VCaP (cell line): ENCODE measurements around the gene TGFBI.

Source experiments
- H3K27ac ChIP-seq: fragments of 450-650 bp; 2 replicates; pipeline ENCODE4 v1.5.1; 2017
- CTCF ChIP-seq: fragments of 450-650 bp; conservative IDR thresholded peaks from 2 replicates; pipeline ENCODE4 v1.5.1; 2017; ENCODE audit warnings: mild to moderate bottlenecking, moderate library complexity

The TGFBI gene

GRCh38 chr5:136004436-136004835 lies 24.4 kb upstream of the TGFBI start:
- no peak overlapping the region for H3K27ac ChIP-seq
- TF ChIP-seq CTCF, result no peak

GRCh38 chr5:136005476-136005875 lies 23.3 kb upstream of the TGFBI start:
- TF ChIP-seq CTCF, result no peak
- H3K27ac ChIP-seq, result no peak overlapping the region

- no peak overlapping the region for H3K27ac ChIP-seq
- no peak for TF ChIP-seq CTCF
These were observed 22.6 kb upstream of the TGFBI start for GRCh38 chr5:136006164-136006563.

GRCh38 chr5:136006761-136007251 lies 22.0 kb upstream of the TGFBI start:
- H3K27ac ChIP-seq, result no peak overlapping the region
- no peak for TF ChIP-seq CTCF

- TF ChIP-seq CTCF, result no peak
- H3K27ac ChIP-seq, result no peak overlapping the region
These were observed 21.5 kb upstream of the TGFBI start for GRCh38 chr5:136007271-136007670.

GRCh38 chr5:136011414-136012001 lies 17.3 kb upstream of the TGFBI start:
- no peak overlapping the region for H3K27ac ChIP-seq
- no peak for TF ChIP-seq CTCF

- TF ChIP-seq CTCF, result no peak
- no peak overlapping the region for H3K27ac ChIP-seq
These were observed 16.6 kb upstream of the TGFBI start for GRCh38 chr5:136012041-136012804.
